Heart left ventricle (tissue), 16 donors: Measurements from ENCODE around the gene NCF2. TPM values are rescaled to one million over a fixed set of nuclear protein-coding genes. Genes with fewer than 3 reads are reported as not detected.

Experiments
- ATAC-seq, 4 donors: fragments of 200-7000 bp; cut with Tn5 transposase; one replicate each; pipeline ENCODE4 v1.9.1; 2020 to 2022; ENCODE audit warnings: moderate library complexity in 4 of 4, mild to moderate bottlenecking in 3 of 4, moderate number of reproducible peaks in 1 of 4
- DNase-seq, 5 donors: peaks; one replicate each; pipeline ENCODE4 v3.0.0-alpha.2; 2020
- H3K27ac ChIP-seq, 12 donors: fragments of 200-600 bp; sonication (generic) in 4 of 12; one replicate each; pipeline versions ENCODE4 v1.5.0 to v1.8.0; 2016 to 2022; ENCODE audit warnings: mild to moderate bottlenecking in 2 of 12
- H3K27me3 ChIP-seq, 9 donors: fragments of 200-600 bp; sonication (generic) in 2 of 9; one replicate each; pipeline versions ENCODE4 v1.5.1 to v1.8.0; 2016 to 2022; ENCODE audit warnings: mild to moderate bottlenecking in 3 of 9
- H3K36me3 ChIP-seq, 9 donors: fragments of 200-600 bp; sonication (generic) in 2 of 9; one replicate each; pipeline versions ENCODE4 v1.5.0 to v1.8.0; 2018 to 2022; ENCODE audit warnings: mild to moderate bottlenecking in 2 of 9
- H3K4me1 ChIP-seq, 12 donors: fragments of 200-600 bp; sonication (generic) in 4 of 12; one replicate each; pipeline versions ENCODE4 v1.5.0 to v1.8.0; 2016 to 2022; ENCODE audit warnings: mild to moderate bottlenecking in 3 of 12
- H3K4me3 ChIP-seq, 12 donors: fragments of 200-600 bp; sonication (generic) in 4 of 12; one replicate each; pipeline versions ENCODE4 v1.5.0 to v1.8.0; 2017 to 2022; ENCODE audit warnings: mild to moderate bottlenecking in 9 of 12, moderate library complexity in 4 of 12
- H3K9me3 ChIP-seq, 12 donors: fragments of 200-600 bp; sonication (generic) in 4 of 12; one replicate each; pipeline versions ENCODE4 v1.5.0 to v1.8.0; 2016 to 2022; ENCODE audit warnings: mild to moderate bottlenecking in 1 of 12
- POLR2A ChIP-seq, 2 donors: fragments of 450-650 bp; IDR thresholded peaks; one replicate each; pipeline ENCODE4 v1.6.1; 2017; ENCODE audit warnings: antibody characterized with exemption in 2 of 2, mild to moderate bottlenecking in 2 of 2, moderate library complexity in 2 of 2
- WGBS, 4 donors: extraction: QIAGEN DNeasy Blood & Tissue Kit in 2 of 4; methylation state at CpG; one replicate each; pipeline versions ENCODE4 v1.1.5 to v1.1.7; 2013 to 2018; 5-methylcytosine and 5-hydroxymethylcytosine counted together
- intact Hi-C, 10 donors: fragments of 100-400 bp; cut with DNase I; formaldehyde crosslinking; loops; one replicate each; pipeline versions ENCODE4 v1.11.1 to v1.14.2; 2022
- polyA plus RNA-seq, 2 donors: library from polyadenylated mRNA; stranded (reverse); fragments of 200-250 nt; gene quantifications; one replicate each; pipeline ENCODE4 v1.2.3, GENCODE V29; 2013
- total RNA-seq, 9 donors: library from RNA; depleted of rRNA in 2 of 9; stranded (reverse); fragments of >200 nt in 2 of 9; fragmentation: NEBNext Ultra II Directional in 3 of 9; extraction: Animal tissue kit (Norgen Biotek cat#: 25700) in 3 of 9; gene quantifications; one replicate each; pipeline versions ENCODE4 v1.1.0 to v1.2.4, GENCODE V29; 2016 to 2023
- TF ChIP-seq, protein P1 (sequence below), 12 donors: fragments of 200-600 bp; sonication (generic) in 4 of 12; IDR thresholded peaks; one replicate each; pipeline versions ENCODE4 v1.5.0 to v1.8.0; 2018 to 2022; ENCODE audit warnings: antibody characterized with exemption in 12 of 12, mild to moderate bottlenecking in 5 of 12
- donor health status: ischemic (EF 13 %, LVEDD 7.1; RV severe dilation, severe dysfunction).
- donor health status: healthy with polysubstance abuse.
- donor health status: DM: no; HTN: yes; CAD: no.
- donor health status: DM: no; HTN: no; CAD: no.
- donor health status: ischemic (EF 25% LVEDD 6.9; RV normal size, moderate dysfunction).
- donor health status: ischemic (EF 25% LVEDD 5.7; RV mildly dilated, moderate dysfunction).
- donor health status: healthy.
- donor health status: DM: yes; HTN: yes; CAD: no.
- donor health status: ischemic (EF 35%, LVEDD 5.7; RV mildly dilated, moderate dysfunction).
- donor health status: nonischemic (EF 11% LVEDD 7.7; RV severe dilation, severe dysfunction).
- donor health status: DM: yes; HTN: yes; CAD: no.
- donor health status: PGD.
- donor health status: ischemic (EF 29% LVEDD 5.4; RV normal size, mild dysfunction).
- donor health status: nonischemic (EF 23%, LVEDD 6.1; RV moderate dilation, normal function).

The NCF2 gene
- total and polyA plus RNA-seq, 11 donors = 1.3 to 51.2 (median 4.8) TPM

DNA sequence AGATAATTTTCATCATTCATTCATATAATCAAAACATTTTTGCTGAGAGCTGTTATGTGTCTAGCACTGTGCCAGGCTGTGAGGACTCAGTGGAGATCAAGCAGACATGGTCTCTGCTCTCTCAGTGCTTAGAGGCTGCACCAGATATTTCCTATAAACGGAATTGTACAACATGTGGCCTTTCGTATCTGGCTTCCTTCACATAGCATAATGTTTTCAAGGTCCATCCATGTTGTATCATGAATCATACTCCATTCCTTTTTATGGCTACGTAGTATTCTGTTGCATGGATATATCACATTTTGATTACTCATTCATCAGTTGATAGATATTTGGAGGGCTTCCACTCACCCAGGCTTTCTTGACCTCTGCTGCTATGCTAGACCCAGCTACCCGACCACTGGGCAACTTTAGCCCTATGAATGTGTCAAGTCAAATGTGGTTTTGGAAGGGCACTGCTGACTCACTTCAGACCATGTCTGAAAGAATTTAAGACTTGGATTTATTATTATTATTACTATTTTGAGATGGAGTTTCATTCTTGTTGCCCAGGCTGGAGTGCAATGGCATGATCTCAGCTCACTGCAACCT lies 18.5 kb downstream of the NCF2 start:
- no peak for TF ChIP-seq POLR2A (IDR thresholded peaks at IDR 0.05)
- TF ChIP-seq, protein P1, sequence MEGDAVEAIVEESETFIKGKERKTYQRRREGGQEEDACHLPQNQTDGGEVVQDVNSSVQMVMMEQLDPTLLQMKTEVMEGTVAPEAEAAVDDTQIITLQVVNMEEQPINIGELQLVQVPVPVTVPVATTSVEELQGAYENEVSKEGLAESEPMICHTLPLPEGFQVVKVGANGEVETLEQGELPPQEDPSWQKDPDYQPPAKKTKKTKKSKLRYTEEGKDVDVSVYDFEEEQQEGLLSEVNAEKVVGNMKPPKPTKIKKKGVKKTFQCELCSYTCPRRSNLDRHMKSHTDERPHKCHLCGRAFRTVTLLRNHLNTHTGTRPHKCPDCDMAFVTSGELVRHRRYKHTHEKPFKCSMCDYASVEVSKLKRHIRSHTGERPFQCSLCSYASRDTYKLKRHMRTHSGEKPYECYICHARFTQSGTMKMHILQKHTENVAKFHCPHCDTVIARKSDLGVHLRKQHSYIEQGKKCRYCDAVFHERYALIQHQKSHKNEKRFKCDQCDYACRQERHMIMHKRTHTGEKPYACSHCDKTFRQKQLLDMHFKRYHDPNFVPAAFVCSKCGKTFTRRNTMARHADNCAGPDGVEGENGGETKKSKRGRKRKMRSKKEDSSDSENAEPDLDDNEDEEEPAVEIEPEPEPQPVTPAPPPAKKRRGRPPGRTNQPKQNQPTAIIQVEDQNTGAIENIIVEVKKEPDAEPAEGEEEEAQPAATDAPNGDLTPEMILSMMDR (IDR thresholded peaks at IDR 0.05) = no peak

DNA sequence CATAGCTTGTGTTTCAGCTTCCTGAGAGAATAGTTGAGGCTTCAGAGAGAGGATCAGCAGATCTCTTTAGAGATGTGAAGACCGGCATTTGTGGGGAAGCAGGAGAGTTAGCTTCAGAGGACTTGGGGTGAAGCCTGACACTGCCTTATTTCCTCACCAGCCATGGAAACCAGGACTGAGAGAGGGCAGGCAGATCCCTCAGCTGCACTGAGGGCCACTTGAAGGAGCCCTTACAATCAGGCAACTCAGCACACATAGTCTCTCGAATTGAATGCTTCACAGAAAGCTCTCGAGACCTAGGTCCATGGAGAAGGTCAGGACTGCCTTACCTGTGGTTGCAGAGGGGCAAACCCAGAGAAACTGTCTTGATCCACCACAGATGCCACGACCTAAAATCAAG lies 19.8 kb downstream of the NCF2 start:
- 78 to 95% (median 88%) methylated on average over 2 to 4 of the region's 4 CpGs for WGBS, 4 donors
- DNase-seq = no peak
- Histone ChIP-seq H3K4me1 (peaks cover 0 to 31% (median 7%) of the 10 kb centered on the region in 12 donors), H3K36me3 (peaks cover 0 to 76% (median 0%) of the 10 kb centered on the region in 9 donors), H3K4me3 (no peak overlapping the region), H3K9me3 (no peaks in the 10 kb centered on the region), H3K27ac (peak overlapping the region in 1 of 12 donors; percentile 88), H3K27me3 (no peaks in the 10 kb centered on the region)
- ATAC-seq = no peak
- intact Hi-C loops = no loop called here
- TF ChIP-seq, protein P1 (IDR thresholded peaks at IDR 0.05) = no peak
- no peak for TF ChIP-seq POLR2A (IDR thresholded peaks at IDR 0.05)

More for the DNA sequence above, 18.5 kb downstream of the NCF2 start:
- Histone ChIP-seq H3K36me3 (peaks cover 0 to 76% (median 0%) of the 10 kb centered on the region in 9 donors), H3K9me3 (no peaks in the 10 kb centered on the region), H3K27me3 (no peaks in the 10 kb centered on the region), H3K4me1 (peaks cover 0 to 37% (median 9%) of the 10 kb centered on the region in 12 donors), H3K27ac (no peak overlapping the region), H3K4me3 (no peak overlapping the region)
- intact Hi-C loops = no loop called here
- ATAC-seq = no peak
- 91 to 95% (median 94%) methylated on average over 4 of the region's 4 CpGs for WGBS, 4 donors
- DNase-seq = no peak

DNA sequence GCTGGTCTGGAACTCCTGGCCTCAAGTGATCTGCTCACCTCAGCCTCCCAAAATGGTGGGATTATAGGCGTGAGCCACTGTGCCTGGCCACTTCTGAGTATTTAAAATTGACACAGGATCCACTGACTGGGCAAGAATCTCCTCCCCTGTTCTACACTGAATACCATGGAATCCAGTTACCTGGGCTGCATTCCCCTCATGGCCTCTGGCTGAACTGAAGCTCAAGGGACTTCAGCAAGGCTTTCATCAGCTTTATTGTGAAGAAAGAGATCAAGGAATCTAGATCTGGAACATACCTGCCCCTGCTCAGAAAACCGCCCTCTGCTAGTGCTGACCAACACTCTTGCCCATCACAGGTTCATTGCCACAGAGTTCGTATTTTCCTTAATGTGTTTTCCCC lies 20.5 kb downstream of the NCF2 start:
- 96 to 99% (median 97%) methylated on average over 3 of the region's 3 CpGs for WGBS, 4 donors
- no peaks in the 10 kb centered on the region for H3K9me3 ChIP-seq
- H3K27ac ChIP-seq = peak overlapping the region in 1 of 12 donors; percentile 88
- DNase-seq (no peak), ATAC-seq (no peak)
- peaks cover 0 to 76% (median 0%) of the 10 kb centered on the region in 9 donors for H3K36me3 ChIP-seq
- no peaks in the 10 kb centered on the region for H3K27me3 ChIP-seq
- H3K4me1 ChIP-seq = peaks cover 0 to 31% (median 7%) of the 10 kb centered on the region in 12 donors
- TF ChIP-seq, protein P1 (IDR thresholded peaks at IDR 0.05) = no peak
- no peak for TF ChIP-seq POLR2A (IDR thresholded peaks at IDR 0.05)
- intact Hi-C loops = no loop called here
- no peak overlapping the region for H3K4me3 ChIP-seq

DNA sequence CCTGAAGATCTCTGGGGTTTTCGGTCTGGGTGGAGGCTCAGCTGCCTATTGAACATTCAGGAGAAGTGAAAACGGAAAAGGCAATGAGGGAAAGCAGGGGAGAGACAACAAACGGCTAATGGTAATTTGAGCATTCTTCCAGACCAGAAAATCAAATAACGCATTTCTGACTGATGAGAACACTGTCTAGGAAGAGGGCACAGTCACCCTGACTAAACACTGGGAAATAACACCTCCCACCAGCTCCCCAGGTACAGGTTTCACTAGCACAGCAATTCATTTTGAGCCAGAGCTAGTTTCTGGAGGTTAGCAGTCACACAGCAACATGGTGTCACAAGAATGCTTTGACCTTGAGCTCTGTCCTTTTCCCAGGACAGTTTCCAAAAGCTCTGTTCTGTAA lies 21.1 kb downstream of the NCF2 start:
- intact Hi-C loops = no loop called here
- Histone ChIP-seq H3K27me3 (no peaks in the 10 kb centered on the region), H3K9me3 (no peaks in the 10 kb centered on the region), H3K27ac (peak overlapping the region in 3 of 12 donors; percentile 54 to 88 (median 57)), H3K36me3 (peaks cover 0 to 76% (median 0%) of the 10 kb centered on the region in 9 donors), H3K4me3 (no peak overlapping the region), H3K4me1 (peaks cover 0 to 31% (median 7%) of the 10 kb centered on the region in 12 donors)
- ATAC-seq = no peak
- TF ChIP-seq, protein P1 (IDR thresholded peaks at IDR 0.05) = no peak
- no peak for TF ChIP-seq POLR2A (IDR thresholded peaks at IDR 0.05)
- DNase-seq = no peak
- WGBS, 4 donors = 86 to 88% (median 87%) methylated on average over 4 of the region's 4 CpGs
